Measurements from ENCODE around the gene SLC66A2.

DNA sequence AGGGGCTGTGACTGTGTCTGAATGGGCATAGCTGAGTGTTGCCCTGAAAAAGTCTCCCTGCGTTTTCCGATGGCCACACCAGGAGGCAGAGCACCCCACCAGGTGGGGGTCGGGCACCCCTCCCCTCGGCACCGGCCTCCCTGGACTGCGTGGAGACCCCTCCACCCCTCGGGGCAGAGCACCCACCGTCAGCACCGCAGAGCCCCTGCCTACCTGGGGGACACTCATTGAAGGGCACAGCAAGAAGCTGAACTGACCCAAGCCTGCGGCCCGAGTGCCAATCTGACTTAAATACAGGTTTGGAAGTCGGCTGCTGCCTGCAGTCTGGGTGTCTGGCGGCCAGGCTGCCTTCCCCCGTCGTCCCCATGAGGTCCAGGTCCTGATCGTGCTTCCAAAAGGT, 83.8 kb downstream of the SLC66A2 start:
- TF ChIP-seq, protein P1, sequence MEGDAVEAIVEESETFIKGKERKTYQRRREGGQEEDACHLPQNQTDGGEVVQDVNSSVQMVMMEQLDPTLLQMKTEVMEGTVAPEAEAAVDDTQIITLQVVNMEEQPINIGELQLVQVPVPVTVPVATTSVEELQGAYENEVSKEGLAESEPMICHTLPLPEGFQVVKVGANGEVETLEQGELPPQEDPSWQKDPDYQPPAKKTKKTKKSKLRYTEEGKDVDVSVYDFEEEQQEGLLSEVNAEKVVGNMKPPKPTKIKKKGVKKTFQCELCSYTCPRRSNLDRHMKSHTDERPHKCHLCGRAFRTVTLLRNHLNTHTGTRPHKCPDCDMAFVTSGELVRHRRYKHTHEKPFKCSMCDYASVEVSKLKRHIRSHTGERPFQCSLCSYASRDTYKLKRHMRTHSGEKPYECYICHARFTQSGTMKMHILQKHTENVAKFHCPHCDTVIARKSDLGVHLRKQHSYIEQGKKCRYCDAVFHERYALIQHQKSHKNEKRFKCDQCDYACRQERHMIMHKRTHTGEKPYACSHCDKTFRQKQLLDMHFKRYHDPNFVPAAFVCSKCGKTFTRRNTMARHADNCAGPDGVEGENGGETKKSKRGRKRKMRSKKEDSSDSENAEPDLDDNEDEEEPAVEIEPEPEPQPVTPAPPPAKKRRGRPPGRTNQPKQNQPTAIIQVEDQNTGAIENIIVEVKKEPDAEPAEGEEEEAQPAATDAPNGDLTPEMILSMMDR (conservative IDR thresholded peaks at IDR 0.05; ENCODE audit: low read length) = no peak
- no peak for TF ChIP-seq EZH2phosphoT487 (IDR thresholded peaks at IDR 0.05; ENCODE audit: borderline replicate concordance)
